ENCODE measurements around the gene PTCD2.

The PTCD2 gene

GRCh38 chr5:72324189-72324825 is 4.1 kb downstream of the PTCD2 start:
- H3K36me3 ChIP-seq = peaks cover 49 to 71% (median 59%) of the 10 kb centered on the region in 11 experiments
- no peak overlapping the region for H3K4me3 ChIP-seq
- H4K20me1 ChIP-seq = no peaks in the 10 kb centered on the region
- no peak overlapping the region for H3K9ac ChIP-seq
- H3K27ac ChIP-seq = no peak overlapping the region
- peaks cover 10 to 14% (median 12%) of the 10 kb centered on the region in 10 experiments for H3K4me1 ChIP-seq
- no peaks in the 10 kb centered on the region for H3K9me3 ChIP-seq (replicated peaks in 1 of 11)
- H3K27me3 ChIP-seq = no peaks in the 10 kb centered on the region
- no peak overlapping the region for H3K4me2 ChIP-seq
- no peak for TF ChIP-seq Cebpa-rat (IDR thresholded peaks at IDR 0.05)

DNA sequence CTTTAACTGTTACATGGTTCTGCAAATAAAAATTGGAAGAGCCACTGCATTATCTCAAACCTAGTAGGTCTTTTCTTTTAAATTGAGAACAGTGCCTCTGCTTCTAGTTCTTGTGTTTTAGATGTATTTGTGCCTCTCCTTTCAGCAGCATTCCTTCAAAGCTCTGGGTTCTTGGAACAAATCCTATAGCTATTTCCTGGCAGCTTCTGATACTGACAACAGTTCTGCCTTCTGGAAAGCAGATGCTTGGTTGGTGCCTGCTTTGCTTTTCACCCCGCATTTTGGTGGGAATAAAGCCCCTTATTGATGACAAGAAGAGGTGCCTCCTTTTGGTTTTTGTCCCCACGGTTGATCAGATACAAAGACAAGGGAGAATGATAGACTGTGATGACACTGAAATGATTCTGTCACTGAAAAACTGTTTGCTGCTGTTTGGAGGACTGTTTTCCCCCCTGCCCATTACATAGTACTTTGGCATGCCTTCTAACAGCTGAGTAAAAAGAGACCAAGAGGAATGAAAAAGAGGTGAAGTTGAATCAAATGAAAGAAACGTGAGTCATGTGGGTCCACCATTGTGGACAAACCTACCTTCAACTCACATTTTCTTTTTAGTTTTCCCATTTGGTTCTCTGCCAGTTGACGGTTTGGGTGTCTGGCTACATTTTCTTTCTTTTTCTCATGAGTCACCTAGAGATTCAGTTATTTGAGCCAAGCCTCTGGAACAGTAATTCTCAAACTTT is 5.6 kb downstream of the PTCD2 start:
- Histone ChIP-seq H3K4me3 (no peak overlapping the region), H3K27me3 (no peaks in the 10 kb centered on the region), H3K27ac (no peak overlapping the region), H3K4me1 (peaks cover 7 to 10% (median 9%) of the 10 kb centered on the region in 10 experiments; a peak in 19 of 20 replicates), H3K36me3 (peaks cover 63 to 85% (median 73%) of the 10 kb centered on the region in 11 experiments), H3K9ac (no peak overlapping the region), H4K20me1 (no peaks in the 10 kb centered on the region), H3K9me3 (replicated peaks in 1 of 11) (no peaks in the 10 kb centered on the region), H3K4me2 (no peak overlapping the region)
- no peak for TF ChIP-seq Cebpa-rat (IDR thresholded peaks at IDR 0.05)

DNA sequence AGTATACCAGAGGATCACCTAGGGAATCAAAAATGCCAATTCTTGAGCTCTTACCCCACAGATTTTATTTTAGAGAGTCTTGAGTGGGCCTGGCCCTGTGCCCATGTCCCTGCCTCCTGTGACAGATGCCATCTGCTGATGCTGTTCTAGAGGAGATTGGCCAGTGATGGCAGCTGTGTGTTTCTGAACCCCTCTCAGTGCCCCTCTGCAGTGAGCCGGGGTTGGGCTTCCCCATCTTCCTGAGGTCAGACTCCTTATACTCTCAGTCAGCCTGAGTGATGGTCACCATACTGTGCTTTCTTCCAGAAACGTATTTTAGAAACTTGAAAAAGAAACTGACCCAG is 6.1 kb downstream of the PTCD2 start:
- Histone ChIP-seq H3K4me3 (no peak overlapping the region), H3K4me1 (peaks cover 2 to 5% (median 3%) of the 10 kb centered on the region in 10 experiments; a peak in 18 of 20 replicates), H3K9me3 (replicated peaks in 1 of 11) (no peaks in the 10 kb centered on the region), H3K9ac (no peak overlapping the region), H3K4me2 (no peak overlapping the region), H3K27me3 (no peaks in the 10 kb centered on the region), H3K27ac (no peak overlapping the region), H4K20me1 (no peaks in the 10 kb centered on the region), H3K36me3 (peaks cover 68 to 91% (median 78%) of the 10 kb centered on the region in 11 experiments)
- no peak for TF ChIP-seq Cebpa-rat (IDR thresholded peaks at IDR 0.05)

DNA sequence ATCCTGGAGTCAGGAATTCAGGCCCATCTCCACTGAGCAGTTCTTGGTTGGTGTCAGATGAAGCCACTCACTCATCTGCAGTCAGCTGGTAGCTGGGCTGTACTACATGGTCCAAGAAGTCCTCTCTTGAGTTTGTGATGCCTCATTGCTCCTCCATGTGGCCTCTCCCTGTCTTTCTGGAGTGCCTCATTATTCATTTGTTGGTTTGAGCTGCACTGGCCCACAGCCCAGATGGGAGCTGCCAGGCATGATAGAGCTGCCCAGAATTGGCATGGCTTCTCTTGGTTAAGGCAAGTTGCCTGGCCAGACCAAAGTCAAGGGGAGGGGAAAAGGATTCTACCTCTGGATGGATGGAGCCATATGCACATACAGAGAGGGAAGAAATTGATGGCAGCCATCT is 8.0 kb downstream of the PTCD2 start:
- no peak for TF ChIP-seq Cebpa-rat (IDR thresholded peaks at IDR 0.05)
- no peak overlapping the region for H3K4me3 ChIP-seq
- H3K36me3 ChIP-seq = peaks cover 73 to 98% (median 88%) of the 10 kb centered on the region in 11 experiments
- H3K4me2 ChIP-seq = no peak overlapping the region
- H3K27me3 ChIP-seq = no peaks in the 10 kb centered on the region
- H3K9me3 ChIP-seq (replicated peaks in 1 of 11) = no peaks in the 10 kb centered on the region
- H3K9ac ChIP-seq = no peak overlapping the region
- H3K4me1 ChIP-seq = no peaks in the 10 kb centered on the region; a peak in 1 of 20 replicates
- H3K27ac ChIP-seq = no peak overlapping the region
- no peaks in the 10 kb centered on the region for H4K20me1 ChIP-seq

DNA sequence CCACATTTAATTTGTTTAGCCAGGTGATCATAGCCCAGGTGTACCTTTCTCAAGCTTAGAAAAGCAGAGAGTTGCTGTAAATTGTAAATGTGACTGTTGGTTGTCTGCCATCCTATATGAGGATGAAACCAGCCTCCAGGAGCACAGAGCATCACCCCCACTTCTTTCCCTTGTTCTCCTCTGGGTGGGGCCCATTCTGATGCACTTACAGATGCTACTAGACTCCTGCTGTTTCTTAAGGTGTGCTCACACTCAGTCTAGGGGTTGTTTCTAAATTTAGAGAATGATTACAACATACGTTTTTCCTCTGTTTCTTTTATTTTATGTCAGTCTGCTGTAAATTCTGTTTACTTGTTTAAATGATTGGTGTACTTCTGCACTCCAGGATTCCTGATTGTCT is 10.5 kb downstream of the PTCD2 start:
- Histone ChIP-seq H3K36me3 (peaks cover 59 to 98% (median 78%) of the 10 kb centered on the region in 11 experiments), H3K4me2 (no peak overlapping the region), H3K9ac (no peak overlapping the region), H3K27me3 (no peaks in the 10 kb centered on the region), H3K27ac (no peak overlapping the region), H3K9me3 (replicated peaks in 1 of 11) (no peaks in the 10 kb centered on the region), H3K4me3 (no peak overlapping the region), H4K20me1 (no peaks in the 10 kb centered on the region), H3K4me1 (no peaks in the 10 kb centered on the region; a peak in 1 of 20 replicates)
- no peak for TF ChIP-seq Cebpa-rat (IDR thresholded peaks at IDR 0.05)

GRCh38 chr5:72337159-72337558 is 17.0 kb downstream of the PTCD2 start:
- Histone ChIP-seq H3K4me3 (no peak overlapping the region), H3K27ac (no peak overlapping the region), H3K9ac (no peak overlapping the region), H3K9me3 (replicated peaks in 1 of 11) (no peaks in the 10 kb centered on the region), H3K27me3 (no peaks in the 10 kb centered on the region), H3K36me3 (peaks cover 53 to 94% (median 80%) of the 10 kb centered on the region in 11 experiments), H4K20me1 (no peaks in the 10 kb centered on the region), H3K4me1 (no peaks in the 10 kb centered on the region), H3K4me2 (no peak overlapping the region)
- no peak for TF ChIP-seq Cebpa-rat (IDR thresholded peaks at IDR 0.05)

- Histone ChIP-seq H3K27ac (no peak overlapping the region), H3K27me3 (no peaks in the 10 kb centered on the region), H3K9ac (no peak overlapping the region), H3K4me2 (no peak overlapping the region), H3K4me3 (no peak overlapping the region), H3K36me3 (peaks cover 60 to 97% (median 83%) of the 10 kb centered on the region in 11 experiments), H3K4me1 (no peaks in the 10 kb centered on the region), H4K20me1 (no peaks in the 10 kb centered on the region), H3K9me3 (replicated peaks in 1 of 11) (peaks cover 0 to under 1% (median 0%) of the 10 kb centered on the region in 11 experiments; a peak in 1 of 22 replicates)
- TF ChIP-seq Cebpa-rat (IDR thresholded peaks at IDR 0.05) = no peak
Observed at GRCh38 chr5:72338689-72339209, 18.6 kb downstream of the PTCD2 start.

DNA sequence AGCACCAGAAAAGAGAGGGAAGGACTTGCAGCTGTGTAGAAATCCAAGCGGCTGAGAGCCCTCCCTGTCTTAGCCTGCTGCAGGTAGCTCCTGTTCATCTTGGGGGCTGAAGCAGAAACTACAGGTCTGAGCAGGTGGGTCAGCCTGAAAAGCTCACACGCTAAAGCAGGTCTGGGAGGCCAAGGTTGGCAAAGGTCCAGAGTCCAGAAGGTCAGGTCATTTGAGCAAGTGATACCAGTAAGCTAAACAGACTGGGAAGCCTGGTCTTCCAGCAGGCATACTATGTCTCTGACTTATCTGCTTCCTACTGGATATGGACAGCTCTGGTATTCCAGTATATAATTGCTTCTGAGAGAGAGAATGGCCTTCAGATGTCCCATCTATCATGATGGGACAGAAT is 26.2 kb downstream of the PTCD2 start:
- no peak overlapping the region for H3K9ac ChIP-seq
- H3K4me1 ChIP-seq = peaks cover 19 to 38% (median 25%) of the 10 kb centered on the region in 10 experiments
- TF ChIP-seq Cebpa-rat (IDR thresholded peaks at IDR 0.05) = no peak
- H3K27me3 ChIP-seq = no peaks in the 10 kb centered on the region
- H4K20me1 ChIP-seq = no peaks in the 10 kb centered on the region
- peaks cover 0 to 12% (median 4%) of the 10 kb centered on the region in 11 experiments; a peak in 15 of 22 replicates for H3K9me3 ChIP-seq (replicated peaks in 1 of 11)
- H3K4me3 ChIP-seq = no peak overlapping the region
- H3K36me3 ChIP-seq = peaks cover 27 to 52% (median 42%) of the 10 kb centered on the region in 11 experiments
- no peak overlapping the region for H3K4me2 ChIP-seq
- no peak overlapping the region for H3K27ac ChIP-seq

DNA sequence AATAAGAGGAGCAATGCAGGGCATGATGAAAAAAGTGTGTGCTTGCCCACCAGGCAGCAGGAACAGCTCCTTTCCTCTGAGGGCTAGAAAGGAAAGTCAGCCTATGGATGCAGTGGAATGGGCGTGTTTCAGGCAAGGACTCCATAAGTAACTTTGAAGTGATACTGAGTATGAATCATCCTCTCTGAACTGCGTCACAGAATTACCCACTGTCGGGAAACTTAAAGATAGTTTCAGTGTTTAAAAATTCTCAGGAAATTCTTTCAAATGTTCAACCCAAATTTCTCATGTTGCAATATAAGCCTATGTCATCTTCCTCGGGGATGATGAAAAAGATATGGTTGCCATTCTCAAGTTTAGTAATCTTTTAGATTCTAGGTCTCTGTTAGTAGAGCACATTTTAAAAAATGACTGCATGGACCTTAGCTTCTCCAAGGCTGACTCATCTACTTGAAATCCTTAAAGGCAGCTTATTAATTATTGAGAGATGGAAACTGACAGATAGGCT is 27.7 kb downstream of the PTCD2 start:
- Histone ChIP-seq H3K27ac (no peak overlapping the region), H3K4me2 (no peak overlapping the region; a peak in 1 of 22 replicates), H3K4me3 (no peak overlapping the region), H3K4me1 (peaks cover 19 to 41% (median 25%) of the 10 kb centered on the region in 10 experiments), H3K27me3 (no peaks in the 10 kb centered on the region), H3K36me3 (peaks cover 18 to 37% (median 29%) of the 10 kb centered on the region in 11 experiments), H3K9ac (no peak overlapping the region), H4K20me1 (no peaks in the 10 kb centered on the region), H3K9me3 (replicated peaks in 1 of 11) (peaks cover 0 to 15% (median 8%) of the 10 kb centered on the region in 11 experiments; a peak in 15 of 22 replicates)
- no peak for TF ChIP-seq Cebpa-rat (IDR thresholded peaks at IDR 0.05)
